H9 (cell line): ENCODE results near the gene AKT1S1. TPM values are rescaled to one million over a fixed set of nuclear protein-coding genes. Genes with fewer than 3 reads are reported as not detected.
A peak's percentile ranks its signal among the peaks of the same experiment; 100 is the strongest.

ENCODE experiments used
- DNase-seq: peaks from one replicate; pipeline ENCODE4 v3.0.0-alpha.2; 2017
- H2AFZ ChIP-seq: one replicate; pipeline ENCODE4 v1.6.1; 2013; ENCODE audit warnings: mild to moderate bottlenecking, low read length, control low read depth, moderate library complexity
- H2AK5ac ChIP-seq: 2 replicates; pipeline ENCODE4 v1.6.1; 2013; ENCODE audit warnings: low read length, control low read depth, mixed read lengths; ENCODE audit not compliant: insufficient read length
- H2BK120ac ChIP-seq: one replicate; pipeline ENCODE4 v1.6.1; 2013; ENCODE audit warnings: low read depth, mild to moderate bottlenecking, low read length, control low read depth, inconsistent platforms; ENCODE audit not compliant: poor library complexity, severe bottlenecking
- H2BK12ac ChIP-seq: 2 replicates; pipeline ENCODE4 v1.6.1; 2013; ENCODE audit warnings: low read length, control low read depth, mixed read lengths, low read depth; ENCODE audit not compliant: insufficient read length
- H2BK15ac ChIP-seq: 2 replicates; pipeline ENCODE4 v1.6.1; 2013; ENCODE audit warnings: low read depth, low read length, control low read depth
- H2BK20ac ChIP-seq: one replicate; pipeline ENCODE4 v1.6.1; 2013; ENCODE audit warnings: low read depth, mild to moderate bottlenecking, low read length, control low read depth, inconsistent platforms; ENCODE audit not compliant: poor library complexity, severe bottlenecking
- H2BK5ac ChIP-seq: 2 replicates; pipeline ENCODE4 v1.6.1; 2013; ENCODE audit warnings: low read length, control low read depth, mixed read lengths; ENCODE audit not compliant: insufficient read length
- H3K14ac ChIP-seq: 2 replicates; pipeline ENCODE4 v1.6.1; 2013; ENCODE audit warnings: low read length, control low read depth; ENCODE audit not compliant: insufficient read depth
- H3K18ac ChIP-seq: 2 replicates; pipeline ENCODE4 v1.6.1; 2013; ENCODE audit warnings: low read depth, mild to moderate bottlenecking, mixed read lengths, low read length, control low read depth; ENCODE audit not compliant: insufficient read length
- H3K23ac ChIP-seq: 2 replicates; pipeline ENCODE4 v1.6.1; 2013; ENCODE audit warnings: low read length, control low read depth, mixed read lengths, low read depth; ENCODE audit not compliant: insufficient read length
- H3K23me2 ChIP-seq: 2 replicates; pipeline ENCODE4 v1.6.1; 2013; ENCODE audit warnings: low read depth, mild to moderate bottlenecking, mixed read lengths, low read length, control low read depth; ENCODE audit not compliant: insufficient read length, poor library complexity, severe bottlenecking
- H3K27ac ChIP-seq: 2 replicates; pipeline ENCODE4 v1.5.1; 2013; ENCODE audit warnings: low read length, control low read depth, mixed read lengths, low read depth; ENCODE audit not compliant: insufficient read length
- H3K27me3 ChIP-seq: 2 replicates; pipeline ENCODE4 v1.6.1; 2013; ENCODE audit warnings: low read length, control low read depth, inconsistent platforms; ENCODE audit not compliant: insufficient read depth
- H3K4ac ChIP-seq: 2 replicates; pipeline ENCODE4 v1.6.1; 2013; ENCODE audit warnings: low read depth, mild to moderate bottlenecking, control low read depth, inconsistent platforms, low read length, moderate library complexity
- H3K4me1 ChIP-seq: 2 replicates; pipeline ENCODE4 v1.6.1; 2013; ENCODE audit warnings: low read length, control low read depth, inconsistent platforms; ENCODE audit not compliant: insufficient read depth
- H3K4me2 ChIP-seq: 2 replicates; pipeline ENCODE4 v1.6.1; 2013; ENCODE audit warnings: low read length, control low read depth, mixed read lengths; ENCODE audit not compliant: insufficient read length, insufficient read depth
- H3K56ac ChIP-seq: 2 replicates; pipeline ENCODE4 v1.6.1; 2013; ENCODE audit warnings: low read depth, mild to moderate bottlenecking, mixed read lengths, low read length, control low read depth; ENCODE audit not compliant: insufficient read length
- H3K79me1 ChIP-seq: 2 replicates; pipeline ENCODE4 v1.6.1; 2013; ENCODE audit warnings: low read depth, mild to moderate bottlenecking, moderate library complexity, low read length, control low read depth, inconsistent platforms; ENCODE audit not compliant: insufficient read depth, poor library complexity, severe bottlenecking
- H3K79me2 ChIP-seq: 2 replicates; pipeline ENCODE4 v1.6.1; 2013; ENCODE audit warnings: low read length, control low read depth, inconsistent platforms; ENCODE audit not compliant: insufficient read depth
- H3K9ac ChIP-seq: 2 replicates; pipeline ENCODE4 v1.6.1; 2013; ENCODE audit warnings: low read length, control low read depth, mixed read lengths; ENCODE audit not compliant: insufficient read length; ENCODE audit errors: extremely low read depth
- H3K9me3 ChIP-seq: one replicate; pipeline ENCODE4 v1.6.1; 2013; ENCODE audit warnings: low read depth, low read length, inconsistent platforms; ENCODE audit not compliant: control insufficient read depth
- H3T11ph ChIP-seq: one replicate; pipeline ENCODE4 v1.6.1; 2013; ENCODE audit warnings: mild to moderate bottlenecking, low read length, control low read depth, inconsistent platforms
- H4K20me1 ChIP-seq: one replicate; pipeline ENCODE4 v1.6.1; 2013; ENCODE audit not compliant: control insufficient read depth, insufficient read length, insufficient read depth
- H4K5ac ChIP-seq: 2 replicates; pipeline ENCODE4 v1.6.1; 2013; ENCODE audit warnings: low read depth, mild to moderate bottlenecking, mixed read lengths, low read length, control low read depth; ENCODE audit not compliant: insufficient read length
- H4K8ac ChIP-seq: replicated peaks from 2 replicates; pipeline ENCODE4 v1.6.1; 2013; ENCODE audit warnings: low read length, control low read depth, mixed read lengths, low read depth; ENCODE audit not compliant: insufficient read length
- H4K91ac ChIP-seq: 2 replicates; pipeline ENCODE4 v1.6.1; 2013; ENCODE audit warnings: low read depth, mild to moderate bottlenecking, moderate library complexity, mixed read lengths, low read length, control low read depth; ENCODE audit not compliant: insufficient read length
- H3K27ac Mint-ChIP-seq, 3 experiments: 2 replicates in 2 of 3; 3 replicates in 1 of 3; pipeline ENCODE4 v1.8.0; 2020 to 2021; ENCODE audit warnings: mixed read lengths in 3 of 3, mild to moderate bottlenecking in 1 of 3, moderate library complexity in 1 of 3
- H3K27me3 Mint-ChIP-seq: 2 replicates; pipeline ENCODE4 v1.8.0; 2021; ENCODE audit warnings: low read depth, mild to moderate bottlenecking, moderate library complexity, mixed read lengths
- H3K36me3 Mint-ChIP-seq, 3 experiments: 2 replicates in 2 of 3; 3 replicates in 1 of 3; pipeline ENCODE4 v1.8.0; 2020 to 2021; ENCODE audit warnings: low read depth in 3 of 3, mixed read lengths in 3 of 3; ENCODE audit not compliant: insufficient read depth in 1 of 3
- H3K4me1 Mint-ChIP-seq, 2 experiments: 2 replicates each; pipeline ENCODE4 v1.8.0; 2020; ENCODE audit warnings: mixed read lengths in 2 of 2
- H3K4me3 Mint-ChIP-seq, 2 experiments: 2 replicates in 1 of 2; 3 replicates in 1 of 2; pipeline ENCODE4 v1.8.0; 2020 to 2021; ENCODE audit warnings: mild to moderate bottlenecking in 2 of 2, mixed read lengths in 2 of 2, moderate library complexity in 1 of 2
- H3K9me3 Mint-ChIP-seq, 2 experiments: 2 replicates in 1 of 2; 3 replicates in 1 of 2; pipeline ENCODE4 v1.8.0; 2020; ENCODE audit warnings: mild to moderate bottlenecking in 2 of 2, mixed read lengths in 2 of 2, moderate library complexity in 1 of 2
- CTCF ChIP-seq: fragments of 200-600 bp; sonication (generic); conservative IDR thresholded peaks from 3 replicates; pipeline ENCODE4 v1.8.0; 2021; ENCODE audit warnings: antibody characterized with exemption, mild to moderate bottlenecking
- WGBS: extraction: QIAGEN DNeasy Blood & Tissue Kit; methylation state at CpG from one replicate; pipeline ENCODE4 v1.1.7; 2013; ENCODE audit warnings: missing lambda C conversion rate, low lambda C conversion rate, mixed read lengths; ENCODE audit not compliant: insufficient read length; ENCODE audit errors: extremely low coverage; 5-methylcytosine and 5-hydroxymethylcytosine counted together
- total RNA-seq: library from RNA; stranded (reverse); gene quantifications from 2 replicates; pipeline ENCODE4 v1.2.1, GENCODE V29; 2021

Gene AKT1S1
- total RNA-seq, 1 experiment from 2014 or later, result 43.5 TPM

- Histone ChIP-seq H3K23me2 (peaks cover 14% of the 10 kb centered on the region), H3K23ac (no peak overlapping the region), H3K14ac (no peak overlapping the region), H3K27me3 (no peaks in the 10 kb centered on the region), H4K91ac (no peak overlapping the region), H2AK5ac (no peak overlapping the region), H3K56ac (no peak overlapping the region), H3K4ac (no peak overlapping the region), H3T11ph (no peak overlapping the region), H4K5ac (no peak overlapping the region), H3K18ac (no peak overlapping the region), H2AFZ (no peak overlapping the region), H2BK15ac (no peak overlapping the region), H2BK120ac (no peak overlapping the region), H2BK20ac (no peak overlapping the region), H3K4me2 (no peak overlapping the region), H2BK5ac (no peak overlapping the region), H3K79me2 (no peaks in the 10 kb centered on the region; the same call in 1 of the 2 replicates), H3K9ac (no peak overlapping the region), H3K9me3 (no peaks in the 10 kb centered on the region), H4K20me1 (no peaks in the 10 kb centered on the region), H2BK12ac (no peak overlapping the region), H3K27ac (no peak overlapping the region), H3K4me1 (peaks cover 2% of the 10 kb centered on the region; the same call in 1 of the 2 replicates), H4K8ac (no peak overlapping the region), H3K79me1 (no peaks in the 10 kb centered on the region)
- no peak for DNase-seq
- no peak for TF ChIP-seq CTCF
- WGBS, result no CpG with 5 or more reads among the region's 27 CpGs
- peaks cover 0 to 10% (median 4%) of the 10 kb centered on the region in 3 experiments; a peak in 3 of 7 replicates for H3K36me3 Mint-ChIP-seq
- H3K27me3 Mint-ChIP-seq, result no peaks in the 10 kb centered on the region
- peak overlapping the region in 2 of 3 experiments; percentile 5 to 86; a peak in 2 of 7 replicates for H3K27ac Mint-ChIP-seq
- no peaks in the 10 kb centered on the region for H3K9me3 Mint-ChIP-seq
- peak overlapping the region in 1 of 2 experiments; percentile 32; a peak in 1 of 5 replicates for H3K4me3 Mint-ChIP-seq
- H3K4me1 Mint-ChIP-seq, result peaks cover 12 to 18% of the 10 kb centered on the region in 2 experiments
Observed at GRCh38 chr19:49872245-49873128, 4.7 kb downstream of the AKT1S1 start.
